Fibroblast of mammary gland (primary cell): Measurements from ENCODE around the gene INHBE.

Source experiments
- DNase-seq: peaks from one replicate; pipeline ENCODE4 v3.0.0-alpha.2; 2010; ENCODE audit warnings: low read depth
- H3K4me3 ChIP-seq: 2 replicates; pipeline ENCODE4 v1.5.1; 2011; ENCODE audit warnings: low read depth, mild to moderate bottlenecking, low read length, moderate library complexity; ENCODE audit not compliant: control insufficient read depth
- TF ChIP-seq, protein P1 (sequence below): conservative IDR thresholded peaks from 2 replicates; pipeline ENCODE4 v1.5.1; 2011; ENCODE audit warnings: low read depth, low read length, inconsistent platforms; ENCODE audit not compliant: control insufficient read depth, insufficient read depth

Gene INHBE

DNA sequence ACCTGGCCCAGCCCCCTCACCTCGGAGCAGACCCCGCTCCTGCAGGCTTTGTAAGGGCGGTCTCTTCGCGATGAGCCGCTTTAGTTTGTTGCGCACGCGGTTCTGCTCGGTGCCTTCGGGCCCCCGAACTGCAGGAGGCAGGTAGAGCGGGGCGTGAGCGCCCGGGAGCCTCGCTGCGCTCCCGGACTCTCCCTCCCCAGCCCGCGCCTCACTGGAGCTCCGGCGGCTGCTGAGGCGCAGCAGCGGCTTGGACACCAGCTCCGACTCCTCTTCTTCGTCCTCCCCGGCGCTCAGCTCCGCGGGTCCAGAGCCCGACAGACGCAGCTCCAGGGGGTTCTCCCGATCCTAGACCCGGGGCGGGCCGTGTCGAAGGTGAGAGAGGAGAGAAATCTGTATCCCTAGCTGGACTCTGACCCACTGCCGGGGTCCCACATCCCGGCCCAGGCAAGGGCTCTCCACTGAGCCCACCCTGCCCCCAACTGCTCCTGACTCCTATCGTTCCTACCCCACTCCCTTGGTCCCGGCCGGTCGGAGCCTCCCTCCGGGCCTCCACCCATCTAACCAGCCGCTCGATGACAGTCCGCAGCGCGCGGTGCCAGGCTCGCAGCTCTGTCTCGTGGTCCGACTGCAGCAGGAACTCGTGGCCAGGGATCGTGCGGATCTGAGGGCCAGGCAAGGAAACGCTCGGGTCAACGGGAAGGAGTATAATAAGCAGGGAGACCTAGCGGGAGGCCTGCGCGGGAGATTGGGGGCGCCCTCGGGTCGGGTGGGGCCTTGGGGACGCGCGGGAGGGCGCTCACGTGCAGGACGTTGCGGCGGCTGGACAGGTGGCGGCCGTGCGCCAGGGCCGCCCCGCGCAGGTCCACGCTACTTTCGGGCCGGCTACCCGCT, 20.4 kb downstream of the INHBE start:
- no peak overlapping the region for H3K4me3 ChIP-seq
- DNase-seq: peak; percentile 21
- TF ChIP-seq, protein P1, sequence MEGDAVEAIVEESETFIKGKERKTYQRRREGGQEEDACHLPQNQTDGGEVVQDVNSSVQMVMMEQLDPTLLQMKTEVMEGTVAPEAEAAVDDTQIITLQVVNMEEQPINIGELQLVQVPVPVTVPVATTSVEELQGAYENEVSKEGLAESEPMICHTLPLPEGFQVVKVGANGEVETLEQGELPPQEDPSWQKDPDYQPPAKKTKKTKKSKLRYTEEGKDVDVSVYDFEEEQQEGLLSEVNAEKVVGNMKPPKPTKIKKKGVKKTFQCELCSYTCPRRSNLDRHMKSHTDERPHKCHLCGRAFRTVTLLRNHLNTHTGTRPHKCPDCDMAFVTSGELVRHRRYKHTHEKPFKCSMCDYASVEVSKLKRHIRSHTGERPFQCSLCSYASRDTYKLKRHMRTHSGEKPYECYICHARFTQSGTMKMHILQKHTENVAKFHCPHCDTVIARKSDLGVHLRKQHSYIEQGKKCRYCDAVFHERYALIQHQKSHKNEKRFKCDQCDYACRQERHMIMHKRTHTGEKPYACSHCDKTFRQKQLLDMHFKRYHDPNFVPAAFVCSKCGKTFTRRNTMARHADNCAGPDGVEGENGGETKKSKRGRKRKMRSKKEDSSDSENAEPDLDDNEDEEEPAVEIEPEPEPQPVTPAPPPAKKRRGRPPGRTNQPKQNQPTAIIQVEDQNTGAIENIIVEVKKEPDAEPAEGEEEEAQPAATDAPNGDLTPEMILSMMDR: no peak

DNA sequence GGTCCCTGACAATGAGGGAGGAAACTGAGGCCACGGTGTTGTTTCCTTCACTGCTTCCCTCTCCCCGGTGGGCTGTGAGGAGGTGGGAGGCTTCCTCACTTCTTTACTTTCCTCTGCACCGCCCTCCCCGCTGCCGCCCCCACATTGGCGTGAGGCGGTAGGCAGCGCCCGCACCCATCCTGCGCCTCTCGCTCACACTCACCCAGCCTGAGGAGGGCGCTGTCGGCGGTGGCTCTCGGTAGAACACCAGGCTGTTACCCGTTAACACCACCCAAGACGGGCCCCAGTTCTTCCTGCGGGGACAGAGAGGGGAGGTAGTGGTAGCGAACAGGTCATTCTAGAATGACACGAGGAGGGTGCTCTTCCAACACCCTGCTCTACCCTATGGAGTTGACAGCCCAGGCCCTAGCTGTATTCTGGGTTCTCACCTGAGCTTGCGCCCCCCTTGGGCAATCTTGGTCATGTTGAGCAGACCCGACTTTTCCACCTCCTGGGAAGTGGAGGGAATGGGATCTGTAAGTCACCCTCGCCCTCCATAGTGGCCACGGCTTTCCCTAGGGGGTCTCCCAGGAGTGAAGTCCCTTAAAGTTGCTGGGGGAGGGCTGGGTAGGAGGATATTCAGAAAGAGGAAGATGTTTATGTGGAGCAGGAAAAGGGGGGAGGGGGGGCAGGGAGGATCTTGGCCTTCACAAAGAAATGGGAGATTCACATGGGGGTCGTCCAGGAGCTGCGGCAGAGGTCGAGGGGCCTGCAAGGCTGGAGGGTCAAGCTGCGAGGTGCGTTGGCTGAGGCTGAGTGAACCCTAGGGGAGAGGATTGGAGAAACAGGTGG, 21.3 kb downstream of the INHBE start:
- TF ChIP-seq, protein P1: no peak
- no peak overlapping the region for H3K4me3 ChIP-seq
- no peak for DNase-seq

DNA sequence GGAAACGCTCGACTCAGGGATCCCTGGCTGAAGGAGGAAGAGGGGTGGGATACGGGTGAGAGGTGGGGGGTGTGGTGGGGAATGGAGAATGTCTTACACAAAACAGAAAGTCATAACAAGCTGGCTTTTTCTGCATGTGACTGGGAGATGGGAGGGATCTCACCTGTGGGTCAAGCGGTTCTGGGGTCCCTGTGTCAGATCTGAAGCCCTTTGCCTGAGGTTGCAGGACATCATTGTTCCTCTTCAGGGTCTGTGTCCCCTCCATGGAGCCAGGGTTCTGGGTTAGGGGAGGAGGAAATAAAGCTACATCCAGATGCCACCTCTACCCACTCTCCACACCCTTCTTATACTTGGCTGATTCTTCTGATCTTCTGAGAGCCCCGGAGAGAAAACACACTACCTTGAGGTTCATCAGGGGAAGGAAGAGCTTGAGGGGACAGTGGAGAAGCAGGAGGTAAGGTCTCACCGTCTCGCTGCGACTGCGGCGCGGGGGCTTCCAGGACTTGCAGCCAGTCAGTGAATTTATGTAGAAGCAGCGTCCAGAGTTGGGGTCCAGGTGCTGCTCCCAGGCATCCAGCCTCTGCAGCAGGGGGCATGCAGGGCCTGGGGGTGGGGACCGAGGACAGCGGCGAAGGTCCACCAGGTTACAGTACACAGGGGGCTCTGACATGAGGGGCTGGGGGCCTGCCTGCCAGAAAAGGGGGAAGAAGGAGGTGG, 22.0 kb downstream of the INHBE start:
- no peak for DNase-seq
- no peak overlapping the region for H3K4me3 ChIP-seq
- TF ChIP-seq, protein P1: no peak

DNA sequence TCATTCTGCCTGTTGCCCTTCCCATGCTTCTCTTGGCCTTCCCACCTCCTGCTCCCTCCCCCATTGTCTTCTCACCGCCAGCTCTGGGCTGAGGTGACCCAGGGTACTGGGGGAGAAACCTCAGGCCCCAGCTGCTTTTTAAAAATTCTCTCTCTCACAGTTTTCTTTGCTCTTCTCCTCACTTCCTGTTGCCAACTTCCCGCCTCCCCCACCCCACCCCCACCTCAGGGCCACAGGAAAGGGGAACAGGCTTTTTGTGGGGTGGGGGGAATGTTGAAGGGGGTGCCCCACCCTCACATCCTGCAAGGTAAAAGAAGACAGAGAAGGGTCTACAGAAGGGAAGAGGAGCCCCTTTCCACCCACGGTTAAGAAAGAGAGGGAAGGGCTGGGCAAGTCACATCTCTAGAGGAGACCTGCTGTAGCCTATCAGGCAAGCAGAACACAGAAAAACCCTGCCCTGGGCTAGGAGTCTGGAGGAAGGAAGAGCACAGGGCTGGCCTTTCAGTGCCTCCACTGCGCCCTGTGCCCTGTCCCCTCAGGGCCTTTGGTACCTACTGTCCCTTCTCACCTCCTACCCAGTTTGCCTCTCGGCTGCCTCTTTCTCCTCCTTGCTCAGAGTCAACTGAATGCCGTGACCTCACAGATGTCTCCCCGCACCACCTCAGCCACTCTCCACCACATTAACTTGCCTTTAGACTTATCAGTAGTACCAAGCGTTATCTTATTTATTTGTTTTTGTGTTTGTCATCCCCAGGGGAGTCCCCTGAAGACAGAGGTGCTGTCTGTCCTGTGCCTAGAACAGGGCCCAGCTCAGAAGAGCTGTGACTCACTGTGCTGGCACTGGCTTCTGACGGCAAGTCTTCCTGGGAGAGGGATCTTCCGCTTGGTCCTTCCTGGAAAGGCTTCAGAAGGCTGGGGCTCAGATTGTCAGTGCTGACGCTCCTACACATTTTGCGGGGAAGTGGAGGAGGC, 22.9 kb downstream of the INHBE start:
- H3K4me3 ChIP-seq: no peak overlapping the region
- TF ChIP-seq, protein P1: no peak
- peak; percentile 59 for DNase-seq

DNA sequence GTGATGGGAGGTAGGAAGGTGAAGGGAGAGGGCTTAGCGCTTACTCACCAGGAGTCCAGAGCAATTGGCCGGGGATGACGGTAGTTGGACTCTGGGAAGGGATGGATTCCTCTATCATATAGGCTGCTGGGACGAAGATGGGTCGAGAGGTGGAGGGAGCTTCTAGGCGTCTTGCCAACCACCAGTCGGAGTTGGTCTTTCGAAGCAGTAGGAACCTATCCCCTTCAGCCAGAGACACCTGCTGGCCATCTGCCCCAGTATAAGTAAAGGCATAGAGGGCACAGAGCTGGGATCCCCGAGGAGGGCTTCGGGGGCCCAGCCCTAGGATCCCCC, 23.9 kb downstream of the INHBE start:
- TF ChIP-seq, protein P1: no peak
- no peak overlapping the region for H3K4me3 ChIP-seq
- no peak for DNase-seq
